Body of pancreas (tissue), 4 donors: ENCODE data around the gene SLK.

ENCODE experiments used
- CTCF ChIP-seq, 7 experiments: fragments of 450-650 bp in 4 of 7; fragments of 200-600 bp in 3 of 7; sonication (generic) in 3 of 7; IDR thresholded peaks; one replicate each; pipeline ENCODE4 v1.5.1; 2016 to 2019; ENCODE audit warnings: antibody characterized with exemption in 7 of 7
- POLR2A ChIP-seq, 3 donors: fragments of 450-650 bp; IDR thresholded peaks; one replicate each; pipeline ENCODE4 v1.6.1; 2016; ENCODE audit warnings: antibody characterized with exemption in 3 of 3, mild to moderate bottlenecking in 2 of 3

GRCh38 chr10:103990531-103990930 lies 23.6 kb downstream of the SLK start:
- no peak for TF ChIP-seq CTCF (IDR thresholded peaks at IDR 0.05)
- no peak for TF ChIP-seq POLR2A (IDR thresholded peaks at IDR 0.05)
